Endothelial cell of umbilical vein (primary cell): ENCODE measurements around the gene ACBD5. TPM values are rescaled to one million over a fixed set of nuclear protein-coding genes. Genes with fewer than 3 reads are reported as not detected.

ENCODE experiments used
- BruUV-seq: library from RNA; stranded (reverse); fragments of 400-500 nt; replicated peaks from 2 replicates; lab custom pipeline; 2021; lab: Mats Ljungman, UMichigan
- CTCF ChIA-PET: fragments of 300-600, 350-600 bp; sonication (Branson Sonifier 250); formaldehyde crosslinking; loops from one replicate; lab custom pipeline; 2021; ENCODE audit warnings: antibody characterized with exemption, inconsistent platforms; lab: Charles Lee
- POLR2A ChIA-PET: fragments of 300-600, 350-600 bp; sonication (Branson Sonifier 250); formaldehyde crosslinking; loops from one replicate; lab custom pipeline; 2021; ENCODE audit warnings: antibody characterized with exemption, inconsistent platforms; lab: Charles Lee
- DNase-seq: peaks from one replicate; pipeline ENCODE4 v3.0.0-alpha.2; 2011; ENCODE audit warnings: low read depth, low spot score
- FAIRE-seq: peaks from 2 replicates; lab custom pipeline; 2011; peaks lifted over from hg19 to GRCh38; lab: Jason Lieb, UNC
- H2AFZ ChIP-seq: 2 replicates; pipeline ENCODE4 v1.6.0; 2012; ENCODE audit warnings: low read depth, low read length, control low read depth, inconsistent platforms
- H3K27ac ChIP-seq: 2 replicates; pipeline ENCODE4 v1.5.1; 2011; ENCODE audit warnings: low read depth, mild to moderate bottlenecking, control low read depth, low read length, moderate library complexity; ENCODE audit not compliant: insufficient read depth
- H3K27me3 ChIP-seq, 2 experiments: 2 replicates each; pipeline versions ENCODE4 v1.6.0 to v1.6.1; 2011; ENCODE audit warnings: low read length in 2 of 2, mixed read lengths in 1 of 2; ENCODE audit not compliant: control insufficient read depth in 2 of 2, insufficient read depth in 2 of 2
- H3K36me3 ChIP-seq, 2 experiments: 2 replicates in 1 of 2; 3 replicates in 1 of 2; pipeline ENCODE4 v1.5.1; 2011; ENCODE audit warnings: low read length in 2 of 2, mild to moderate bottlenecking in 1 of 2, moderate library complexity in 1 of 2; ENCODE audit not compliant: control insufficient read depth in 2 of 2, insufficient read depth in 2 of 2; ENCODE audit errors: extremely low read depth in 1 of 2
- H3K4me1 ChIP-seq: 3 replicates; pipeline ENCODE4 v1.5.1; 2011; ENCODE audit warnings: mild to moderate bottlenecking, low read length; ENCODE audit not compliant: control insufficient read depth, insufficient read depth; ENCODE audit errors: extremely low read depth
- H3K4me2 ChIP-seq: 2 replicates; pipeline ENCODE4 v1.6.1; 2011; ENCODE audit warnings: low read length, control low read depth, mixed read lengths; ENCODE audit not compliant: insufficient read depth
- H3K4me3 ChIP-seq, 3 experiments: fragments of 200-600 bp in 1 of 3; sonication (generic), shearing (Covaris generic) in 1 of 3; replicated peaks in 1 of 3; 2 replicates each; pipeline ENCODE4 v1.5.1; 2011 to 2016; ENCODE audit warnings: control low read depth in 3 of 3, low read length in 3 of 3, mild to moderate bottlenecking in 2 of 3, inconsistent platforms in 1 of 3, low read depth in 1 of 3, moderate library complexity in 1 of 3; ENCODE audit not compliant: insufficient read depth in 1 of 3
- H3K79me2 ChIP-seq: 2 replicates; pipeline ENCODE4 v1.6.0; 2012; ENCODE audit warnings: low read length, inconsistent platforms; ENCODE audit not compliant: control insufficient read depth, insufficient read depth
- H3K9ac ChIP-seq: replicated peaks from 2 replicates; pipeline ENCODE3; 2011; ENCODE audit warnings: low read length, control low read depth; ENCODE audit not compliant: insufficient read depth; ENCODE audit errors: extremely low read depth
- H3K9me1 ChIP-seq: replicated peaks from 3 replicates; pipeline ENCODE4 v1.6.0; 2011; ENCODE audit warnings: mild to moderate bottlenecking, low read length; ENCODE audit not compliant: control insufficient read depth, insufficient read depth; ENCODE audit errors: extremely low read depth
- H3K9me3 ChIP-seq: replicated peaks from 2 replicates; pipeline ENCODE4 v1.5.1; 2012; ENCODE audit warnings: low read length, inconsistent platforms; ENCODE audit not compliant: control insufficient read depth, insufficient read depth
- H4K20me1 ChIP-seq: replicated peaks from 2 replicates; pipeline ENCODE3; 2011; ENCODE audit warnings: mild to moderate bottlenecking, low read length; ENCODE audit not compliant: control insufficient read depth, insufficient read depth; ENCODE audit errors: extremely low read depth
- CTCF ChIP-seq, 2 donors: IDR thresholded peaks; 1 replicate in 1 of 2; 2 replicates in 1 of 2; pipeline ENCODE4 v1.5.1; 2011; ENCODE audit warnings: low read length in 2 of 2, mild to moderate bottlenecking in 2 of 2, moderate library complexity in 2 of 2, control low read depth in 1 of 2, inconsistent platforms in 1 of 2, low read depth in 1 of 2; ENCODE audit not compliant: insufficient read depth in 1 of 2; ENCODE audit errors: extremely low read depth in 1 of 2
- EZH2 ChIP-seq: IDR thresholded peaks from 2 replicates; pipeline ENCODE4 v1.6.1; 2012; ENCODE audit warnings: borderline replicate concordance, low read depth, mild to moderate bottlenecking, moderate library complexity, low read length, inconsistent platforms; ENCODE audit not compliant: severe bottlenecking
- FOS ChIP-seq: IDR thresholded peaks from 2 replicates; pipeline ENCODE4 v1.6.1; 2011; ENCODE audit warnings: mild to moderate bottlenecking, low read length, moderate library complexity, borderline replicate concordance; ENCODE audit not compliant: insufficient read depth
- GATA2 ChIP-seq: IDR thresholded peaks from 2 replicates; pipeline ENCODE4 v1.7.0; 2011; ENCODE audit warnings: low read depth, mild to moderate bottlenecking, moderate library complexity, mixed read lengths, low read length; ENCODE audit not compliant: insufficient read length, insufficient read depth
- JUN ChIP-seq: IDR thresholded peaks from 2 replicates; pipeline ENCODE4 v1.6.1; 2011; ENCODE audit warnings: borderline replicate concordance, low read depth; ENCODE audit not compliant: insufficient read length, insufficient read depth
- MAX ChIP-seq: IDR thresholded peaks from 2 replicates; pipeline ENCODE4 v1.6.1; 2011; ENCODE audit not compliant: insufficient read depth, insufficient read length
- MYC ChIP-seq: IDR thresholded peaks from one replicate; pipeline ENCODE4 v1.6.1; 2011; ENCODE audit warnings: mild to moderate bottlenecking, low read depth, low read length
- POLR2A ChIP-seq: IDR thresholded peaks from 2 replicates; pipeline ENCODE4 v1.6.1; 2012; ENCODE audit warnings: low read depth, mild to moderate bottlenecking, control low read depth, low read length
- POLR2AphosphoS5 ChIP-seq: IDR thresholded peaks from 2 replicates; pipeline ENCODE4 v1.6.1; 2012; ENCODE audit warnings: low read depth, mild to moderate bottlenecking, control low read depth, low read length, moderate library complexity; ENCODE audit not compliant: insufficient read depth
- dilution Hi-C: fragments of 300-500 bp; cut with MboI; formaldehyde crosslinking; loops from one replicate; pipeline ENCODE4 v1.15.0; 2019; ENCODE audit warnings: low sequenced_read_pairs; ENCODE audit not compliant: extremely low pct_ligation_motif_present
- intact Hi-C: fragments of 100-400 bp; cut with micrococcal nuclease; formaldehyde crosslinking; loops from one replicate; pipeline ENCODE4 v1.10.0; 2022
- polyA plus RNA-seq, 4 experiments: library from polyadenylated mRNA; depleted of rRNA in 3 of 4; stranded (reverse) in 3 of 4; unstranded in 1 of 4; fragments of >200 nt; gene quantifications; 2 replicates each; pipeline versions ENCODE4 v1.2.1 to v1.2.3, GENCODE V29; 2011 to 2012; ENCODE audit warnings: missing spikeins in 1 of 4
- total RNA-seq: library from RNA; stranded (reverse); gene quantifications from 2 replicates; pipeline ENCODE4 v1.2.3, GENCODE V29; 2021

ACBD5 gene
- total and polyA plus RNA-seq, 2 donors (not counting 3 experiments of a cell fraction or from before 2014, with no cell fraction given) = 6.6 to 21.5 TPM

GRCh38 chr10:27242951-27243551 lies 2.5 kb upstream of the ACBD5 start:
- Histone ChIP-seq H2AFZ (peak overlapping the region; percentile 53), H3K27me3 (no peaks in the 10 kb centered on the region), H3K4me3 (peak overlapping the region; percentile 21 to 84 (median 69)), H3K9me3 (no peaks in the 10 kb centered on the region), H3K9ac (peak overlapping the region; percentile 90), H3K4me1 (peaks cover 18% of the 10 kb centered on the region), H4K20me1 (no peaks in the 10 kb centered on the region), H3K9me1 (no peaks in the 10 kb centered on the region), H3K79me2 (peaks cover 10% of the 10 kb centered on the region), H3K36me3 (no peaks in the 10 kb centered on the region), H3K27ac (peak overlapping the region; percentile 83), H3K4me2 (peak overlapping the region; percentile 87)
- TF ChIP-seq MYC = peak; percentile 81
- TF ChIP-seq GATA2 = no peak
- peak; percentile 90 for TF ChIP-seq POLR2A
- no peak for TF ChIP-seq EZH2
- TF ChIP-seq FOS = no peak
- no peak for TF ChIP-seq CTCF (IDR thresholded peaks at IDR 0.05; ENCODE audit: extremely low read depth in 1 of 2, insufficient read depth in 1 of 2, low read depth in 1 of 2, low read length in 2 of 2)
- TF ChIP-seq POLR2AphosphoS5 = peak; percentile 90
- TF ChIP-seq MAX = no peak
- peak; percentile 62 for TF ChIP-seq JUN
- ChIA-PET CTCF (interaction anchor here (0.9 to 2.8 kb wide), 4 partner anchors 9 to 89 kb away, joined by 5 to 32 read pairs (median 8); partner anchors contain the start of gene YME1L1), POLR2A (interaction anchor here (0.7 kb wide), 1 partner anchor 10 kb away, joined by 5 read pairs; no protein-coding TSS in a partner anchor)
- dilution Hi-C loops (no loop called here), intact Hi-C loops (loop anchor here (1.0 to 5.0 kb wide), 5 partner anchors 9 to 546 kb away; partner anchors contain the start of genes MASTL, PDSS1 and RAB18)
- FAIRE-seq (peak; percentile 94), DNase-seq (peak; percentile 86)
- no TSS peak for BruUV-seq
